SK-N-SH (cell line): ENCODE measurements around the gene LGR5.

Experiments
- CTCF ChIP-seq: fragments of 200-600 bp; sonication (generic); IDR thresholded peaks from 2 replicates; pipeline ENCODE4 v1.6.1; 2017; ENCODE audit warnings: antibody characterized with exemption, mild to moderate bottlenecking, moderate library complexity
- EP300 ChIP-seq, 2 experiments: IDR thresholded peaks; 2 replicates each; pipeline versions ENCODE4 v1.4.0 to v1.6.1; 2012; ENCODE audit warnings: borderline replicate concordance in 1 of 2, low read depth in 1 of 2, low read length in 1 of 2
- FOXM1 ChIP-seq: IDR thresholded peaks from 2 replicates; pipeline ENCODE4 v1.4.0; 2012; ENCODE audit warnings: low read depth, mild to moderate bottlenecking
- GABPA ChIP-seq: IDR thresholded peaks from 2 replicates; pipeline ENCODE4 v1.4.0; 2012; ENCODE audit warnings: low read depth, mild to moderate bottlenecking
- JUND ChIP-seq: IDR thresholded peaks from 2 replicates; pipeline ENCODE4 v1.4.0; 2012
- POLR2AphosphoS5 ChIP-seq: IDR thresholded peaks from 2 replicates; pipeline ENCODE4 v1.6.1; 2012; ENCODE audit warnings: low read depth, low read length
- RCOR1 ChIP-seq: fragments of 150-350 bp; IDR thresholded peaks from 2 replicates; pipeline ENCODE4 v1.6.1; 2017; ENCODE audit warnings: antibody characterized with exemption, low read length
- REST ChIP-seq: IDR thresholded peaks from 2 replicates; pipeline ENCODE4 v1.6.1; 2012; ENCODE audit warnings: mild to moderate bottlenecking, low read depth, low read length, moderate library complexity
- TAF1 ChIP-seq: IDR thresholded peaks from 2 replicates; pipeline ENCODE4 v1.6.1; 2012; ENCODE audit warnings: low read depth, mild to moderate bottlenecking, low read length, moderate library complexity, borderline replicate concordance
- TEAD4 ChIP-seq: IDR thresholded peaks from 2 replicates; pipeline ENCODE4 v1.4.0; 2012; ENCODE audit warnings: mild to moderate bottlenecking, borderline replicate concordance; ENCODE audit not compliant: insufficient read depth
- YY1 ChIP-seq: IDR thresholded peaks from 2 replicates; pipeline ENCODE4 v1.4.0; 2012; ENCODE audit warnings: low read depth, mild to moderate bottlenecking

- TF ChIP-seq REST (no peak), CTCF (peak; percentile 82), JUND (no peak), GABPA (no peak), POLR2AphosphoS5 (no peak), FOXM1 (no peak), RCOR1 (no peak), EP300 (IDR thresholded peaks at IDR 0.05; ENCODE audit: borderline replicate concordance in 1 of 2, low read depth in 1 of 2, low read length in 1 of 2) (no peak), TEAD4 (no peak), YY1 (no peak), TAF1 (no peak)
Measured at GRCh38 chr12:71392521-71393145, 47.0 kb upstream of the LGR5 start.
